Stimulated activated CD8-positive, alpha-beta memory T cell treated with anti-CD3 and anti-CD28 coated beads, Interleukin-7, amount 100 ng/mL, for 1 hour (primary cell): ENCODE measurements around the gene SEMA4A.
A peak's percentile ranks its signal among the peaks of the same experiment; 100 is the strongest.
"Not testable (repeated sequence)": the region's sequence is repeated elsewhere in the genome, so short reads cannot be mapped to it uniquely, and the experiment has no call there.

Experiments
- DNase-seq, 2 donors: peaks; one replicate each; pipeline ENCODE4 v3.0.0-alpha.2; 2020; ENCODE audit warnings: low read depth in 2 of 2

SEMA4A gene

DNA sequence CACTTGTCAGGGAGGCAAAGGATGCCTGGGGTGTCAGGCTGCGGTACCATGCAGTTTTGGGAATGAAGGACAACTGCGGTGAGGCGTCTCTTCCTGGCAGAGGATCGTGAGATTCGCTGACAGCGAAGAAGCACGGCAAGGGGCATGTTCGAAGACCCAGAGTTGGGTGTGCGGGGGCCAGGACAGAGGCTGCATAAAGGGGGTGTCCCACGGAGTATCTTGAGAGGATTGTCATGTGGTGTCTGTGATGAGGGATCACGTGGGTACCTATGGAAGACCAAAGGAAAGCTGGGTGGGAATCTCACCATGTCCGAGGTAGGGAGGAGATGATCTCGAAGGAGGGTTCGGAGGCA is 40.9 kb downstream of the SEMA4A start:
- no peak for DNase-seq

DNA sequence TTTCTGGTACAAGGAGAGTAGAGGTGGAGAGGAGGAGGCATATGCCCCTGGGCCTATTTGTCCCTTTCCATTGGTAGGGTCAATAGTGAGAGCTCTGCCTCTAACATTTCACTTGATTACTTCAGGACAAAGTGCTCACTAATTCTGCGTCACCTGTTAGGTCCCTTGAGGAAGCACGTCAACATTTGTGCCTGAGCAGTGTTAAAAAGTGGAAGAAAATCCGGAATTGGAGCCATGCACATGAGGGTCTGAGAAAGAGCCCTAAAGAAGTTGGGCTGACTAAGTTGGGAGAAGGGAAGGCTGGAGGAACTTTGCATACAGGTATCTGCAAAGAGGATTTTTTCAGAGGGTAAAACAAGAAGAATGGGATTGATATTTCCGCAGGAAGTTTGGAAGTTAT is 42.5 kb downstream of the SEMA4A start:
- DNase-seq: no peak

DNA sequence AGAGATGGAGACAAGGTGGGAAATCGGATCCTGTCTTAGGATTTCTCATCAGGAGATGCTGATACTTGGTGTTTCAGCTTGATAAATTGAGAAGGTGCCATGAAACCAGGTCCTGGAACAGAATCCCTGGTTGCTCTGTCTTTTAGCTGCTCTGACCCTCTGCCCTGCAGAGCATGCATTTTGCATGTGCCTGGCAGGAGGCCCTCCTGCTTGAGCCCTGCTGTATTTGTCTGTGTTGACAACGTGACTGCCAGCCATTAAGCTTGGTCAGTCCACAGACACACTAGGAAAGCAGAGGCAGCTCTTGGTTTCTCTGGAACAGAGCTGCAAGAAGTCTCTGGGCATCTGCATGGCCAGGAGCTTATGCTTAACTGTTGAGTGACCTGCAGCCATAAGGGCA is 43.1 kb downstream of the SEMA4A start:
- no peak for DNase-seq

DNA sequence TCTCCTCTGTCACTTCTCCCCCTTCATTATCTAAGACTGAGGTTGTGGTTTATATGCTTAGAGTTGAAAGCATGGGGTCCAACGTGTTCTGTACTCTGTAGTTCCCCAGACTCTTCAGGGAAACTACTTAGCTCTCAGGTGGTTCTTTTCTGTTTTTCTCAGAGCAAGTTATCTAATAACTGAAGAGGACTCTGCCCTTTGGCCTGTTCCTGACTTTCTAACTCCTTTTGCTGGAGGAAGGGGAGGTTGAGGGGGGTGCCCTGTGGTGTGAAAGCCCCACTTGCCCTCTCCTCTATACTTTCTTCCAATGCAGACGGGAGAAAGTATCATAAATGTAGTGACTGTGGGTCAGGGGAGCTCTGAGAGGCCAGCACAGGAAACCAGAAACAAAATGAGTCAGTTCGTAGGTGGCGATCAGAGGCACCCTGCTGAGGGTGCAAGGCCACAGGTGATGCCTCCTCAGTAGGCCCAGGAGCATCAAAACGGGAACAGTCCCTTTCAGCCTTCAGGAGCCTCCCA is 45.5 kb downstream of the SEMA4A start:
- DNase-seq: no peak

DNA sequence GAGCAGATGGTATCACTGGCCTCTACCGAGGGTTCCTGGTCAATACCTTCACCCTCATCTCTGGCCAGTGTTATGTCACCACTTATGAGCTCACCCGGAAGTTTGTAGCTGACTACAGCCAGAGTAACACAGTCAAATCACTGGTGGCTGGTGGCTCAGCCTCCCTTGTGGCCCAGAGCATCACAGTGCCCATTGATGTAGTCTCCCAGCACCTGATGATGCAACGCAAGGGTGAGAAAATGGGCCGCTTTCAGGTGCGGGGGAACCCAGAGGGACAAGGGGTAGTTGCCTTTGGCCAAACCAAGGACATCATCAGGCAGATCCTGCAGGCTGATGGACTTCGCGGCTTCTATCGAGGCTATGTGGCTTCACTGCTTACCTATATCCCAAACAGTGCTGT is 46.7 kb downstream of the SEMA4A start:
- DNase-seq: no peak

DNA sequence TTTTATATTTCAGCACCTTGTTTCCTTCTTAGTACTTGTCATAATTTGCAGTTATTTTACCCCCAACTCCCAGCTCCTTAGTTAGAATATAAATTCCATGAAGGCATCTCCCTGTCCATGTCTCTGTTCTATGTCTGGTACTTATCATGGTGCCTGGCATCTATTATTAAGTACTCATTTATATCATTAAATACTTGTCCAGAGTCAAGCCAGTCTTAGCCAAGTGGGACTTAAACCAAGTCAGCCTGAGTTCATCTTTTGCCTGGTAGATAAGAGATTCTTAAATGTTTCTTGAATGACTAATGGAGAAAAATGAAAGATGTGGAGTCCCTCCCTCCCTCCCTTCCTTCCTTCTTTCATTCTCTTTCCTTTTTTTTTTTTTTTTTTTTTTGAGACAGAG is 49.9 kb downstream of the SEMA4A start:
- no peak for DNase-seq

DNA sequence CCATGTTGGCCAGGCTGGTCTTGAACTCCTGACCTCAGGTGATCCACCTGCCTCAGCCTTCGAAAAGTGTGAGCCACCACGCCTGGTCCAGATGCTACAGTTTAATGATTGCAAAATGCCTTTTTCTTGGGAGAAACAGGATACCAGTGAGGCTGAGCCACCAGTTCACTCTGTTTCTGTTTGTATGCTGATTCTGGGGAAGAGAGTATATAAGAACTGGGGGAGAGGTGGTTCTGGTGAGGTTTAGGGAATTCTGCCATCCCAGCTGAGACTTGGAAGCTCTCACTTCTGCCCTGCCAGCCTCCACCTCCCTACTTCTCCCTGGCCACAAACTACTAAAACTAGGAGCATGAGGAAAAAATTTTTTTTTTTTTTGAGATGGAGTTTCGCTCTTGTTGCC is 51.3 kb downstream of the SEMA4A start:
- no peak for DNase-seq

DNA sequence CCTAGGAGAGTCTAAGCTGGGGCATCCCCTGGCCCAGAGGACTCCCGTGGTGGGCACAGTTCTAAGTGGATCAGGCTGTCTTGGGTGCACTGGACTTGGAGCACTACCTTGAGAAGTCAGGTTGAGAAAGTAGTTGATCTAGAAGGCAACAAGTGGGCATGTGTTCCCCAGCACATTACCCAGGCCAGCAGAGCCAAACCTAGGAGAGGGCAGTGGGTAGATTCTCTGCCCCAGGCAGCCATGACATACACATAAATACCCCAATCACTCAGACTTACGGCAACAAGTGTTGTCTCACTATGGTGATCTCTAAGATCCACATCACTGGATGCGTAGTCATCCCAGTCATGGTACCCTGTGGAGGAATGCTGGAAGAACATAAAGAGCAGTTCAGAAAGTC is 57.9 kb downstream of the SEMA4A start:
- no peak for DNase-seq

DNA sequence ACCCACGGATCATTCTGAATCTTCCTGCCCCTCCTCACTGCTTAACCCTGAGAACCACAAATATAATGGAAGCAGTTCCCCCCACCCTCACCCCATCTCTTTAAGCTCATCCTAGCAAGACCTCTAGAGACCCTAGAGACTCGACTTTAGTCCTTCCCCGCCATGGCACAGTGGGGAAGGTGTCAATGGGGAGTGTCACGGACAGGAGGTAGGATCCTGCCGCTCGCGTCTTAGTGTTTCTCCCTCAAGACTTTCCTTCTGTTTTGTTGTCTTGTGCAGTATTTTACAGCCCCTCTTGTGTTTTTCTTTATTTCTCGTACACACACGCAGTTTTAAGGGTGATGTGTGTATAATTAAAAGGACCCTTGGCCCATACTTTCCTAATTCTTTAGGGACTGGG is 58.7 kb downstream of the SEMA4A start:
- no peak for DNase-seq

DNA sequence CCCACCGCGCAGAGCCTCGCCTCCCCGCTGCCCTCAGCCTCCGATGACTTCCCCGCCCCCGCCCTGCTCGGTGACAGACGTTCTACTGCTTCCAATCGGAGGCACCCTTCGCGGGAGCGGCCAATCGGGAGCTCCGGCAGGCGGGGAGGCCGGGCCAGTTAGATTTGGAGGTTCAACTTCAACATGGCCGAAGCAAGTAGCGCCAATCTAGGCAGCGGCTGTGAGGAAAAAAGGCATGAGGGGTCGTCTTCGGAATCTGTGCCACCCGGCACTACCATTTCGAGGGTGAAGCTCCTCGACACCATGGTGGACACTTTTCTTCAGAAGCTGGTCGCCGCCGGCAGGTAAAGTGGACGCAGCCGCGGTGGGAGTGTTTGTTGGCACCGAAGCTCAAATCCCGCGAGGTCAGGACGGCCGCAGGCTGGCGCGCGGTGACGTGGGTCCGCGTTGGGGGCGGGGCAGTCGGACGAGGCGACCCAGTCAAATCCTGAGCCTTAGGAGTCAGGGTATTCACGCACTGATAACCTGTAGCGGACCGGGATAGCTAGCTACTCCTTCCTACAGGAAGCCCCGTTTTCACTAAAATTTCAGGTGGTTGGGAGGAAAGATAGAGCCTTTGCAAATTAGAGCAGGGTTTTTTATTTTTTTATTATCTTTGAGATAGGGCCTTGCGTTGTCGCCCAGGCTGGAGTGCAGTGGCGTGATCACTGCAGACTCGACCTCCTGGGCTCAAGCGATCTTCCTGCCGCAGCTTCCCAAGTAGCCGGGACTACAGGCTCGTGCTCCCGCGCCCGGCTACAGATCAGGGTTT is 59.7 kb downstream of the SEMA4A start, which contains the start of gene PMF1:
TSS of gene PMF1 (plus strand) at position 175 of the 811 bp plus-strand sequence. CDS start at position 184, 9 bp downstream.
- DNase-seq: peak; percentile 83 to 91

DNA sequence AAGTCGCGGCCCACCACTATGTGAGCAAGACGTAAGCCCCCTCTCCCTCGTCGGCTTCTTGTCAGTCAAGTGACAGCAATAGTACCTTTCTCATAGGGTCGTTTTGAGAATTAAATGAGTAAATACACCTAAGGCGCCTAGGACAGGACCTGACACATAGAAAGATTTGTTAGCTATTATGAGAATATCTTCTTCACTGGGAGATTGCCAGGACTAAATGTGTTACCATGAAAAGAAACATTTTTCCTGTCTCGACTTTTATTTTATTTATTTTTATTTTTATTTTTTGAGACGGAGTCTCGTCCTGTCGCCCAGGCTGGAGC is 60.2 kb downstream of the SEMA4A start:
- no peak for DNase-seq

DNA sequence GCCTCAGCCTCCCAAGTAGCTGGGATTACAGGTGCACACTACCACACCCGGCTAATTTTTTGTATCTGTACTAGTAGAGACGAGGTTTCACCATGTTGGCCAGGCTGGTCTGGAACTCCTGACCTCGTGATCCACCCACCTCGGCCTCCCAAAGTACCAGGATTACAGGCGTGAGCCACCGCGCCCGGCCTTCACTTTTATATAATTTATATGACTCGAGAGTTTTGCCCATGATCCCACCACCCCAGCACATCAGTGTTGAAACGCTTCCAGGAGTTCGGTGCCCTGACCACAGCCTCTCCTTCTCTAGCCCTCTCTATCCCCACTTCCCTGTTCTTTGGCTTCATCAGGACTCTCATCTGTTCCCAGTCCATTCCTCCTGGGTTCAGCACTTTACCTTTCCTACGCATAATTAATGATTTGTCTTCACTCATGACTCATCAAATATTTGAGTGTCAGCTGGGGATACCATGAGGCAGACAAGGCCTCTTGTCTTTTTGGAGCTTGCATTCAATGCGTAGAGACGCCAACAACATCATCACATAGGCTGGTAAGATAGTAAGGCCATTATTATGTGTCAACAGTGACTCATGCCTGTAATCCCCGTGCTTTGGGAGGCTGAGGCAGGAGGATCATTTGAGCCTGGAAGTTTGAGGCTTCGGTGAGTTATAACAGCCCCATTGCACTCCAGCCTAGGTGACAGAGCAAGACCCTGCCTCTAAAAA is 60.8 kb downstream of the SEMA4A start:
- no peak for DNase-seq

DNA sequence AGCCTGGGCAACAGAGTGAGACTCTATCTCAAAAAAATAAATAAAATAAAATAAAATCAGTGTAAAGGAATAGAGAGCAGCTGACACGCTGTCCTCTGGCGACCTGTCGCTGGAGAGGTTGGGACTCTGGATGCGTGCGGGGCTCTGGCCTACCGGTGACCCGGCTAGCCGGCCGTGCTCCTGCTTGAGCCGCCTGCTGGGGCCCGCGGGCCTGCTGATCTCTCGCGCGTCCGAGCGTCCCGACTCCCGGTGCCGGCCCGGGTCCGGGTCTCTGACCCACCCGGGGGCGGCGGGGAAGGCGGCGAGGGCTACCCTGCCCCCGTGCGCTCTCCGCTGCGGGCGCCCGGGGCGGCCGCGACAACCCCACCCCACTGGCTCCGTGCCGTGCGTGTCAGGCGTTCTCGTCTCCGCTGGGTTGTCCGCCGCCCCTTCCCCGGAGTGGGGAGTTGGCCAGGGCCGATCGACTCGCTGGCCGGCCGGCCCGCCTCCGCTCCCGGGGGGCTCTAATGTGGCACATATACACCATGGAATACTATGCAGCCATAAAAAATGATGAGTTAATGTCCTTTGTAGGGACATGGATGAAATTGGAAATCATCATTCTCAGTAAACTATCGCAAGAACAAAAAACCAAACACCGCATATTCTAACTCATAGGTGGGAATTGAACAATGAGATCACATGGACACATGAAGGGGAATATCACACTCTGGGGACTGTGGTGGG is 63.1 kb downstream of the SEMA4A start:
- not testable (repeated sequence) for DNase-seq

DNA sequence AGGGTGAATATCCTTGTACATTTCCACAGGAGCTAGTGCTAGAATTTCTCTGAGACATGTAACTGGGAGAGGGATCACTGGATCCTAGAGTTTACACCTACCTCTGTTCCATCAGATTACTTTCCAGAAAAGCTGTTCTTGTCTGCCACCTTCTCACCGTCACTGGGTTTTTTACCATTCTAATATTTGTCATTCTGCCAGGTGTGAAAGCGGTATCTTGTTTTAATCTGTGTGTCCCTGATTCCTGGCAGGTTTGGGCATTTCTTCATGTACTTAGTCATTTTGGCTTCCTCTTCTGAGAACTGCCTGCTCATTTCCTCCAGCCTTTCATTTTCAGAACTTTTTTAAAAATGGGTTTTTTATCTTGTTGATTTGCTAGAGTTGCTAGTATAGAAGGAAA is 64.5 kb downstream of the SEMA4A start:
- DNase-seq: no peak

DNA sequence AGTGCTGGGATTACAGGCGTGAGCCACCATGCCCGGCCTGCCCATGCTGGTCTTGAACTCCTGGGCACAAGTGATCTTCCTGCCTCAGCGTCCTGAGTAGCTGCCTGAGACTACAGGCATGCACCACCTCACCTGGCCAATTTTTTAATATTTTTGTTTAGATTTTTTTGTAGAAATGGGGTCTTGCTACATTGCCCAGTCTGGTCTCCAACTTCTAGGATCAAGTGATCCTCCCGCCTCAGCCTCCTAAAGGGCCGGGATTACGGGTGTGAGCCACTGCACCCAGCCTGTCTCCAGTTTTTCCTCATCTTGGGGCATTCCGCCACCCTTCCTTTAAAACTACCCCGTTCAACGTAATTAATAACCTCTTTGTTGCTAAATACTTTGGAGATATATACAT is 66.8 kb downstream of the SEMA4A start:
- no peak for DNase-seq

DNA sequence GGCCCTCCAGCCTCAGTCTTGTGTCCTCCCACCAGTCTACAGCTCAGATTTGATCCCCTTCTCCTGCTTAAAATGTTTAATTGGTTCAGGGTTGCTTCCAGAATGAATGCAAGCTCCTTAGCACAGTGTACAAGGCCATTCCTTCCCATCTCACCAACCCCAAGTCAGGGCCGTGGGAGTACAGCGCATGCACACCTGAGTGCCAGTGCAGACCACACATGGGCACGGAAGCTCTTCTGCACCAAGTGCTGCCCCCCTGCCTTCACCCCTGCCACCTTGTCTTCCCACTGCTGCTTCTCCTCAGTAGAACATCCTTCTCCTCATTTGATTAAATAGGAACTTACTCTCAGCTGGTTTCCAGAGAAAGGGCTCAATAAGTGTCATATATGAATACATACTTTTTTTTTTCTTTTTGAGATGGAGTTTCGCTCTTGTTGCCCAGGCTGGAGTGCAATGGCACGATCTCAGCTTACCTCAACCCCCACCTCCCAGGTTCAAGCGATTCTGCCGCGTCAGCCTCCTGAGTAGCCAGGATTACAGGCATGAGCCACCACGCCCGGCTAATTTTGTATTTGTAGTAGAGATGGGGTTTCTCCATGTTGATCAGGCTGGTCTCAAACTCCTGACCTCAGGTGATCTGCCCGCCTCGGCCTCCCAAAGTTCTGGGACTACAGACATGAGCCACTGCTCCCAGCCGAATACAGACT is 68.8 kb downstream of the SEMA4A start:
- DNase-seq: no peak

DNA sequence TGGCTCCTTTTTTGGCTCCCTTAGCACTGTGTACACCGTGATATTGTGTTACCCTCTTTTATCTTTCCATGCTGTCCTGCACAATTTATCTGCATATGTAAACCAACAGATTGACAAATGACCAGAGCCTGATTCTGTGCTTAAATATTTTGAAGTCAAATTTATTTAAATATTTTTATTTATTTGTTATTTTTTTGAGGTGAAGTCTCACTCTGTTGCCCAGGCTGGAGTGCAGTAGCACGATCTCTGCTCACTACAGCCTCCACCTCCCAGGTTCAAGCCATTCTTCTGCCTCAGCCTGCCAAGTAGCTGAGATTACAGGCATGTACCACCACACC is 72.3 kb downstream of the SEMA4A start:
- no peak for DNase-seq

DNA sequence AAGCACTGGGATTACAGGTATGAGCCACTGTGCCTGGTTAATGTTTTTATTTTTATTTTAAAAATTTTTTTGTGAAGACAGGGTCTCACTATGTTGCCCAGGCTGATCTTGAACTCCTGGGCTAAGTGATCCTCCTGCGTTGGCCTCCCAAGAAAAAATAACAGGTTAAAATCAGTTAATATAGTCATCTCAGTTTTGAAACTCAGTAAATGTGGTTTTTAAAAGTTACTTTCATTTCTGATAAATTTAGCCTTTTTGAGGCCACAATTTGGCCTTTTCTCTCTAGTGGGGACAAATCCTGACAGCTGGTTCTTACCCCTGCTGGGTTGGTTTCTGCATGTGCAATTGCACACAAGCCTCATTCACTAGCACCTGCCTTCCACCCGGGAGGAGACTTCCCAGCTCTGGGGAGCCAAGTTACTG is 72.7 kb downstream of the SEMA4A start:
- no peak for DNase-seq

DNA sequence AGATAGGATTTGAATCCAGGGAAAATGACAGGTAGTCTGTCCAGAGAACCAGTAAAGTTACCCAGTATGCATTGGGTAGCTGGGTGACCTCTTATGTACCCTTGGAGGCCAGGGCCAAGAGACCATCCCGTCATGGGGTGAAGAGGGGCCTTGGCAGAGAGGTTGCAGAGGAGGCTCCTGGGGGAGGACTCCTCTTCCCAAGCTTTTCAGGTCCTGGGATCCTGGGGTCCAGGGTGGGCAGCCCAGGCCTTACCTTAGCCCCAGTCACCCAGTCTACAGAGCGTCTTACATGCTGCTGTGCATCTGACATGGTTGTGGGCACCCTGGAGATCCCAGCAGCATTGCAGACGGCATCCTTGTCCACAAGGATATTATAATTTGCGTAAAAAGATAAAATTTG is 73.4 kb downstream of the SEMA4A start:
- no peak for DNase-seq
